ENCODE results near the gene PMM1.

DNA sequence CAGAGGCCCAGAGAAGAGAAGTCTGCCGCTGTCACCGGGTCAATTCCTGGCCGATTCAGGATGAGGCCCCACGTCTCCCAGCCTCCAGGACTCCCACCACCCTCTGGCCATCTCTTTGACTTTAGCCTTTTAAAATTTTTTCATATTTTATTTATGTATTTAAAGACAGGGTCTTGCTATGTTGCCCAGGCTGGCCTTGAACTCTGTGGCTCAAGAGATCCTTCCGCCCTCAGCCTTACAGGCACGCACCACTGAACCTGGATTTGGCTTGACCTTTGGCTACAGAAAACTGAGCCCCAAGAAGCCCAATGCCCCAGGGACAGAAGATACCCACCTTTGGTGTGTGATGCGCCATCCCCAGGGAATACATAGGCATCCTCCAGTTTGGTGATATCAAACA, 49.3 kb downstream of the PMM1 start:
- TF ChIP-seq CTCF (IDR thresholded peaks at IDR 0.05; ENCODE audit: low read depth, low read length) (no peak), POLR2A (IDR thresholded peaks at IDR 0.05; ENCODE audit: extremely low read depth, insufficient read length) (no peak)

Measured in NB4 (cell line).